HepG2 (cell line): ENCODE data around the gene DAAM1. TPM values are rescaled to one million over a fixed set of nuclear protein-coding genes. Genes with fewer than 3 reads are reported as not detected.

Source experiments
- ATAC-seq: fragments of 200-7000 bp; cut with Tn5 transposase; 3 replicates; pipeline ENCODE4 v1.9.1; 2020; ENCODE audit warnings: mild to moderate bottlenecking, moderate library complexity
- BruUV-seq: library from RNA; stranded (reverse); fragments of 400-500 nt; replicated peaks from 2 replicates; lab custom pipeline; 2021; lab: Mats Ljungman, UMichigan
- CTCF ChIA-PET: fragments of 300-600 bp; formaldehyde crosslinking; extraction: SDS; loops from one replicate; lab custom pipeline; 2021; ENCODE audit warnings: low total read pairs, inconsistent platforms, low intra/inter-chr PET ratio; lab: Yijun Ruan, JAX
- POLR2A ChIA-PET: fragments of 350-600 bp; sonication (Branson Sonifier 250); formaldehyde crosslinking; loops from one replicate; lab custom pipeline; 2020; ENCODE audit warnings: antibody characterized with exemption, inconsistent platforms; lab: Yijun Ruan, JAX
- DNase-seq: peaks from one replicate; pipeline ENCODE4 v3.0.0-alpha.2; 2015; ENCODE audit warnings: low spot score
- FAIRE-seq: peaks from 3 replicates; lab custom pipeline; 2011; peaks lifted over from hg19 to GRCh38; lab: Jason Lieb, UNC
- H2AFZ ChIP-seq: one replicate; pipeline ENCODE4 v1.6.1; 2011; ENCODE audit warnings: low read length, inconsistent platforms
- H3K27ac ChIP-seq: fragments of 300-600 bp; 3 replicates; pipeline ENCODE4 v1.8.0; 2011; ENCODE audit warnings: mixed run types, mild to moderate bottlenecking, mixed read lengths, low read length, inconsistent platforms; ENCODE audit not compliant: insufficient read depth; ENCODE audit errors: extremely low read length
- H3K27me3 ChIP-seq, 2 experiments: fragments of 200-600 bp in 1 of 2; 2 replicates in 1 of 2; 3 replicates in 1 of 2; pipeline versions ENCODE4 v1.6.0 to v1.8.0; 2011; ENCODE audit warnings: low read length in 2 of 2, mild to moderate bottlenecking in 2 of 2, moderate library complexity in 2 of 2, inconsistent platforms in 1 of 2; ENCODE audit not compliant: insufficient read depth in 2 of 2, control insufficient read depth in 1 of 2
- H3K36me3 ChIP-seq, 2 experiments: fragments of 200-600 bp in 1 of 2; replicated peaks in 1 of 2; 2 replicates in 1 of 2; 3 replicates in 1 of 2; pipeline versions ENCODE4 v1.5.1 to v1.8.0; 2011; ENCODE audit warnings: low read length in 2 of 2, inconsistent platforms in 1 of 2; ENCODE audit not compliant: insufficient read depth in 2 of 2, control insufficient read depth in 1 of 2
- H3K4me1 ChIP-seq: 2 replicates; pipeline ENCODE4 v1.5.1; 2012; ENCODE audit warnings: low read length, inconsistent platforms; ENCODE audit not compliant: insufficient read depth
- H3K4me2 ChIP-seq: 2 replicates; pipeline ENCODE4 v1.6.0; 2011; ENCODE audit warnings: low read depth, low read length, inconsistent platforms
- H3K4me3 ChIP-seq, 3 experiments: fragments of 200-600 bp in 1 of 3; sonication (generic), shearing (Covaris generic) in 1 of 3; replicated peaks in 1 of 3; 2 replicates each; pipeline ENCODE4 v1.5.1; 2011 to 2016; ENCODE audit warnings: low read length in 3 of 3, inconsistent platforms in 2 of 3, low read depth in 2 of 3, mild to moderate bottlenecking in 2 of 3, control low read depth in 1 of 3, mixed read lengths in 1 of 3; ENCODE audit not compliant: insufficient read depth in 1 of 3
- H3K79me2 ChIP-seq: one replicate; pipeline ENCODE4 v1.6.1; 2011; ENCODE audit warnings: low read length, inconsistent platforms; ENCODE audit not compliant: insufficient read depth
- H3K9ac ChIP-seq: 2 replicates; pipeline ENCODE4 v1.6.0; 2011; ENCODE audit warnings: mild to moderate bottlenecking, low read depth, low read length, inconsistent platforms; ENCODE audit not compliant: insufficient read depth
- H3K9me3 ChIP-seq: 2 replicates; pipeline ENCODE4 v1.5.1; 2012; ENCODE audit warnings: mild to moderate bottlenecking, low read length
- H4K20me1 ChIP-seq: 2 replicates; pipeline ENCODE4 v1.6.0; 2011; ENCODE audit warnings: inconsistent platforms, mild to moderate bottlenecking, low read length, moderate library complexity; ENCODE audit not compliant: insufficient read depth
- ATF4 ChIP-seq, 2 experiments: fragments of 450-650 bp in 1 of 2; sonication (generic) in 1 of 2; formaldehyde crosslinking; IDR thresholded peaks; 2 replicates each; pipeline versions ENCODE4 v1.5.0 to v1.8.0; 2020 to 2022; ENCODE audit warnings: mild to moderate bottlenecking in 1 of 2, missing genetic modification reagents in 1 of 2
- HNF1B ChIP-seq: sonication (generic); formaldehyde crosslinking; IDR thresholded peaks from 2 replicates; pipeline ENCODE4 v1.5.1; 2020; ENCODE audit warnings: mild to moderate bottlenecking, moderate library complexity, missing genetic modification reagents
- KLF11 ChIP-seq: IDR thresholded peaks from 2 replicates; pipeline ENCODE4 v1.6.1; 2016; ENCODE audit warnings: missing compliant biosample characterization
- TARDBP ChIP-seq: sonication (generic); formaldehyde crosslinking; IDR thresholded peaks from 2 replicates; pipeline ENCODE4 v1.8.0; 2022; ENCODE audit warnings: mild to moderate bottlenecking, missing genetic modification reagents
- TBL1XR1 ChIP-seq: fragments of 150-350 bp; IDR thresholded peaks from 2 replicates; pipeline ENCODE4 v1.6.1; 2014; ENCODE audit warnings: borderline replicate concordance, low read length; ENCODE audit not compliant: partially characterized antibody
- ZNF142 ChIP-seq: sonication (generic); formaldehyde crosslinking; IDR thresholded peaks from 2 replicates; pipeline ENCODE4 v1.4.0; 2020; ENCODE audit warnings: missing genetic modification reagents
- ZNF260 ChIP-seq: sonication (generic); formaldehyde crosslinking; IDR thresholded peaks from 2 replicates; pipeline ENCODE4 v1.4.0; 2020; ENCODE audit warnings: missing genetic modification reagents, low read depth, mild to moderate bottlenecking, borderline replicate concordance
- ZNF367 ChIP-seq: sonication (generic); formaldehyde crosslinking; IDR thresholded peaks from 2 replicates; pipeline ENCODE4 v1.4.0; 2020; ENCODE audit warnings: missing genetic modification reagents, borderline replicate concordance
- ZNF580 ChIP-seq: IDR thresholded peaks from 2 replicates; pipeline ENCODE4 v1.6.1; 2016; ENCODE audit warnings: low read depth, borderline replicate concordance
- ZNF672 ChIP-seq: sonication (generic); formaldehyde crosslinking; IDR thresholded peaks from 2 replicates; pipeline ENCODE4 v1.8.1; 2022; ENCODE audit warnings: missing genetic modification reagents
- ZNF687 ChIP-seq: sonication (generic); formaldehyde crosslinking; IDR thresholded peaks from 2 replicates; pipeline ENCODE4 v1.5.1; 2020; ENCODE audit warnings: mild to moderate bottlenecking, missing genetic modification reagents, moderate library complexity
- ZSCAN29 ChIP-seq: sonication (generic); formaldehyde crosslinking; conservative IDR thresholded peaks from 2 replicates; pipeline ENCODE4 v1.4.0; 2020; ENCODE audit warnings: mild to moderate bottlenecking, missing genetic modification reagents
- WGBS: methylation state at CpG from one replicate; pipeline ENCODE4 v1.1.6; 2017; ENCODE audit warnings: low lambda C conversion rate; 5-methylcytosine and 5-hydroxymethylcytosine counted together
- in situ Hi-C: cut with HindIII; loops from 2 replicates; pipeline ENCODE4 v1.10.0; 2017; ENCODE audit warnings: low pct_unique_long_range_greater_than_20kb; ENCODE audit not compliant: extremely low pct_ligation_motif_present
- intact Hi-C: fragments of 100-400 bp; cut with micrococcal nuclease; formaldehyde crosslinking; loops from one replicate; pipeline ENCODE4 v1.10.0; 2022; ENCODE audit not compliant: unreplicated experiment
- polyA plus RNA-seq, 8 experiments: library from polyadenylated mRNA; depleted of rRNA in 3 of 8; stranded (reverse) in 7 of 8; unstranded in 1 of 8; fragments of >200 nt; fragmentation: Illumina TruSeq in 4 of 8; extraction: Trizol in 4 of 8; gene quantifications; 2 replicates each; pipeline versions ENCODE4 v1.2.1 to v1.2.3, GENCODE V29; 2011 to 2016; ENCODE audit warnings: low read depth in 4 of 8, missing spikeins in 1 of 8, mixed read lengths in 1 of 8; ENCODE audit not compliant: insufficient read depth in 1 of 8
- total RNA-seq, 5 experiments: library from RNA; depleted of rRNA; stranded (reverse); fragments of >200 nt; fragmentation: Illumina TruSeq; extraction: Trizol; gene quantifications; 2 replicates each; pipeline ENCODE4 v1.2.3, GENCODE V29; 2016; ENCODE audit warnings: low read depth in 1 of 5

Gene DAAM1
- total and polyA plus RNA-seq, 2 of the 13 experiments (the other 11 are each of a cell fraction or from before 2014, with no cell fraction given), result 10.9 to 24.5 TPM

GRCh38 chr14:59154373-59154772 lies 34.1 kb upstream of the DAAM1 start:
- H3K4me3 ChIP-seq, result no peak overlapping the region
- no peaks in the 10 kb centered on the region for H3K79me2 ChIP-seq
- H3K36me3 ChIP-seq, result no peaks in the 10 kb centered on the region
- DNase-seq (no peak), FAIRE-seq (no peak), ATAC-seq (no peak)
- ChIA-PET POLR2A (no interaction called here), CTCF (no interaction called here)
- in situ Hi-C loops, result no loop called here
- 61% methylated on average over 2 of the region's 2 CpGs for WGBS
- no peak overlapping the region for H2AFZ ChIP-seq
- no peak overlapping the region for H3K27ac ChIP-seq
- no peak overlapping the region for H3K4me2 ChIP-seq
- H3K9ac ChIP-seq, result no peak overlapping the region
- H4K20me1 ChIP-seq, result no peaks in the 10 kb centered on the region
- BruUV-seq, result no TSS peak
- peaks cover 16% of the 10 kb centered on the region for H3K4me1 ChIP-seq
- no peaks in the 10 kb centered on the region for H3K9me3 ChIP-seq
- intact Hi-C loops, result no loop called here
- no peaks in the 10 kb centered on the region; a peak in 1 of 5 replicates for H3K27me3 ChIP-seq
- TF ChIP-seq ZNF142 (CRISPR knock-in tag), result no peak
- TF ChIP-seq TBL1XR1, result no peak
- no peak for TF ChIP-seq ZSCAN29 (CRISPR knock-in tag)
- no peak for TF ChIP-seq ZNF367 (CRISPR knock-in tag)
- no peak for TF ChIP-seq ATF4 (CRISPR knock-in tag; IDR thresholded peaks at IDR 0.05)
- no peak for TF ChIP-seq ZNF687
- TF ChIP-seq ZNF672 (CRISPR knock-in tag), result no peak
- TF ChIP-seq TARDBP, result no peak
- TF ChIP-seq HNF1B (CRISPR knock-in tag), result no peak
- TF ChIP-seq ZNF580 (CRISPR knock-in tag), result no peak
- no peak for TF ChIP-seq ZNF260
- no peak for TF ChIP-seq KLF11 (CRISPR knock-in tag)
